Stimulated activated CD4-positive, alpha-beta T cell treated with anti-CD3 and anti-CD28 coated beads, Interleukin-4, amount 100 ng/mL, for 1 hour (primary cell): Measurements from ENCODE around the gene SIRT6.
"Not testable (repeated sequence)": the region's sequence is repeated elsewhere in the genome, so short reads cannot be mapped to it uniquely, and the experiment has no call there.

Experiments
- DNase-seq: peaks from one replicate; pipeline ENCODE4 v3.0.0-alpha.2; 2020

Gene SIRT6

GRCh38 chr19:4129050-4129449, 53.3 kb downstream of the SIRT6 start:
- not testable (repeated sequence) for DNase-seq

DNA sequence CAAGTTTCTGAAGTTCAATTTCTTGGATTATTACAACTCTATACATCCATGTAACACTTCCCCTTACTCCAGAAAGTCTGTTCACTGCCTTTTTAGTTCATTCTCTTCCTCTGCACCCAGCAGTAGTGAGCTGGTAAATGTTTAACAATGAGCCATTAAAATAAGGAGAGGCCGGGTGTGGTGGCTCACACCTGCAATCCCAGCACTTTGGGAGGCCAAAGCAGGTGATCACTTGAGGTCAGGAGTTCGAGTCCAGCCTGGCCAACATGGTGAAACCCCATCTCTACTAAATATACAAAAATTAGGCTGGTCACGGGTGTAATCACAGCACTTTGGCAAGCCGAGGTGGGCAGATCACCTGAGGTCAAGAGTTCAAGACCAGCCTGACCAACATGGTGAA, 55.0 kb downstream of the SIRT6 start:
- DNase-seq, result not testable (repeated sequence)

GRCh38 chr19:4124638-4125037, 57.7 kb downstream of the SIRT6 start:
- DNase-seq, result no peak
